ENCODE measurements around the gene HTRA1.

GRCh38 chr10:122532601-122533296 lies 71.4 kb downstream of the HTRA1 start:
- no peak for TF ChIP-seq POLR2A (IDR thresholded peaks at IDR 0.05)
- TF ChIP-seq CTCF (IDR thresholded peaks at IDR 0.05 in 4 of 5, conservative IDR thresholded peaks at IDR 0.05 in 1 of 5) = no peak
